Thyroid gland (tissue), 4 donors: Measurements from ENCODE around the gene GALR3.

Source experiments
- CTCF ChIP-seq, 6 experiments: fragments of 200-600 bp in 3 of 6; fragments of 450-650 bp in 3 of 6; sonication (generic) in 3 of 6; IDR thresholded peaks; one replicate each; pipeline ENCODE4 v1.5.1; 2016 to 2019; ENCODE audit warnings: antibody characterized with exemption in 6 of 6, mild to moderate bottlenecking in 2 of 6, inconsistent platforms in 1 of 6, moderate library complexity in 1 of 6
- POLR2A ChIP-seq, 2 donors: fragments of 450-650 bp; IDR thresholded peaks; one replicate each; pipeline ENCODE4 v1.6.1; 2017; ENCODE audit warnings: antibody characterized with exemption in 2 of 2, mild to moderate bottlenecking in 2 of 2, moderate library complexity in 1 of 2

- no peak for TF ChIP-seq CTCF (IDR thresholded peaks at IDR 0.05)
- no peak for TF ChIP-seq POLR2A (IDR thresholded peaks at IDR 0.05)
Measured at GRCh38 chr22:37790234-37790633, 32.9 kb upstream of the GALR3 start.
